ENCODE data around the gene ZC3H8.

ZC3H8 gene

DNA sequence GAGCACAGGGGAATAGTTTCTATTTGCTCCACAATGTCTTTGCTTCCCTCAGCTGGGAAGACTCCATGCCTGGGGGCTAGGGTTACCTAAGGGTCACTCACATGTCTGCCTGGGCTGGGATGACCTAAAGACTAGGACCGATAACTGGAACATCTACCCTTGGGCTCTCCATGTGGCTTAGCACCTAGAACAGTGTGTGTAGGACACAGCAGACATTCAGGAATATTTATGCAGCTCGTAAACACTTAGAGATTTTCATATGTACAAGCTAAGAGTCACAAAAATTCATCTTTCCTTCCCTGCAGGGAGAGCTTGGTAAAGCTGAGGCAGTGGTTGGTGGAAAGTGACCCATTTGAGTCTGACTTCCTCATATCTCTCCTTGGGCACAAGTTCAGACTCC, 60.8 kb downstream of the ZC3H8 start:
- in situ Hi-C loops (cut with MboI; ENCODE audit: low sequenced_read_pairs, unreplicated experiment), result no loop called here
- TF ChIP-seq, protein P1, sequence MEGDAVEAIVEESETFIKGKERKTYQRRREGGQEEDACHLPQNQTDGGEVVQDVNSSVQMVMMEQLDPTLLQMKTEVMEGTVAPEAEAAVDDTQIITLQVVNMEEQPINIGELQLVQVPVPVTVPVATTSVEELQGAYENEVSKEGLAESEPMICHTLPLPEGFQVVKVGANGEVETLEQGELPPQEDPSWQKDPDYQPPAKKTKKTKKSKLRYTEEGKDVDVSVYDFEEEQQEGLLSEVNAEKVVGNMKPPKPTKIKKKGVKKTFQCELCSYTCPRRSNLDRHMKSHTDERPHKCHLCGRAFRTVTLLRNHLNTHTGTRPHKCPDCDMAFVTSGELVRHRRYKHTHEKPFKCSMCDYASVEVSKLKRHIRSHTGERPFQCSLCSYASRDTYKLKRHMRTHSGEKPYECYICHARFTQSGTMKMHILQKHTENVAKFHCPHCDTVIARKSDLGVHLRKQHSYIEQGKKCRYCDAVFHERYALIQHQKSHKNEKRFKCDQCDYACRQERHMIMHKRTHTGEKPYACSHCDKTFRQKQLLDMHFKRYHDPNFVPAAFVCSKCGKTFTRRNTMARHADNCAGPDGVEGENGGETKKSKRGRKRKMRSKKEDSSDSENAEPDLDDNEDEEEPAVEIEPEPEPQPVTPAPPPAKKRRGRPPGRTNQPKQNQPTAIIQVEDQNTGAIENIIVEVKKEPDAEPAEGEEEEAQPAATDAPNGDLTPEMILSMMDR (IDR thresholded peaks at IDR 0.05; ENCODE audit: borderline replicate concordance, control extremely low read depth, extremely low read depth, insufficient read depth, missing control alignments), result no peak
- DNase-seq (ENCODE audit: low spot score), result no peak

- in situ Hi-C loops (cut with MboI; ENCODE audit: low sequenced_read_pairs, unreplicated experiment), result no loop called here
- no peak for DNase-seq (ENCODE audit: low spot score)
- TF ChIP-seq, protein P1 (IDR thresholded peaks at IDR 0.05; ENCODE audit: borderline replicate concordance, control extremely low read depth, extremely low read depth, insufficient read depth, missing control alignments), result no peak
Observed at GRCh38 chr2:112189001-112189556, 65.8 kb downstream of the ZC3H8 start.

- in situ Hi-C loops (cut with MboI; ENCODE audit: low sequenced_read_pairs, unreplicated experiment), result no loop called here
- TF ChIP-seq, protein P1 (IDR thresholded peaks at IDR 0.05; ENCODE audit: borderline replicate concordance, control extremely low read depth, extremely low read depth, insufficient read depth, missing control alignments), result no peak
- DNase-seq (ENCODE audit: low spot score), result no peak
Observed at GRCh38 chr2:112187805-112188596, 66.8 kb downstream of the ZC3H8 start.

- in situ Hi-C loops (cut with MboI; ENCODE audit: low sequenced_read_pairs, unreplicated experiment), result no loop called here
- DNase-seq (ENCODE audit: low spot score), result no peak
- TF ChIP-seq, protein P1 (IDR thresholded peaks at IDR 0.05; ENCODE audit: borderline replicate concordance, control extremely low read depth, extremely low read depth, insufficient read depth, missing control alignments), result no peak
Observed at GRCh38 chr2:112187046-112187715, 67.7 kb downstream of the ZC3H8 start.

GRCh38 chr2:112185131-112185530, 69.7 kb downstream of the ZC3H8 start:
- in situ Hi-C loops (cut with MboI; ENCODE audit: low sequenced_read_pairs, unreplicated experiment), result no loop called here
- DNase-seq (ENCODE audit: low spot score), result no peak
- TF ChIP-seq, protein P1 (IDR thresholded peaks at IDR 0.05; ENCODE audit: borderline replicate concordance, control extremely low read depth, extremely low read depth, insufficient read depth, missing control alignments), result no peak

GRCh38 chr2:112184121-112184520, 70.7 kb downstream of the ZC3H8 start:
- in situ Hi-C loops (cut with MboI; ENCODE audit: low sequenced_read_pairs, unreplicated experiment), result no loop called here
- TF ChIP-seq, protein P1 (IDR thresholded peaks at IDR 0.05; ENCODE audit: borderline replicate concordance, control extremely low read depth, extremely low read depth, insufficient read depth, missing control alignments), result no peak
- no peak for DNase-seq (ENCODE audit: low spot score)
